Motor neuron (in vitro differentiated cells): ENCODE measurements around the gene S100A10. TPM values are rescaled to one million over a fixed set of nuclear protein-coding genes. Genes with fewer than 3 reads are reported as not detected.

ENCODE experiments used
- ATAC-seq, 8 experiments: fragments of 200-7000 bp; cut with Tn5 transposase; replicated peaks in 6 of 8; 2 replicates each; pipeline ENCODE4 v1.8.0; 2021; ENCODE audit warnings: mild to moderate bottlenecking in 8 of 8, moderate library complexity in 8 of 8
- H3K27ac ChIP-seq, 2 donors: fragments of 250-450 bp; sonication (Bioruptor Pico); 2 replicates each; pipeline ENCODE4 v1.9.0; 2021; ENCODE audit warnings: antibody characterized with exemption in 2 of 2, mild to moderate bottlenecking in 2 of 2, moderate library complexity in 1 of 2
- H3K4me1 ChIP-seq, 2 donors: fragments of 250-450 bp; sonication (Bioruptor Pico); replicated peaks in 1 of 2; 2 replicates each; pipeline ENCODE4 v1.6.1; 2021; ENCODE audit warnings: antibody characterized with exemption in 2 of 2, mild to moderate bottlenecking in 2 of 2, moderate library complexity in 1 of 2
- H3K4me3 ChIP-seq, 5 donors: fragments of 250-450 bp; sonication (Bioruptor Pico); 2 replicates each; pipeline ENCODE4 v1.9.0; 2021; ENCODE audit warnings: antibody characterized with exemption in 5 of 5, mild to moderate bottlenecking in 5 of 5, moderate library complexity in 4 of 5
- WGBS, 10 experiments: fragments of 450-650 bp; shearing (Covaris generic); methylation state at CpG; one replicate each; pipeline ENCODE4 v1.0.0; 2022; 5-methylcytosine and 5-hydroxymethylcytosine counted together
- in situ Hi-C, 9 experiments: fragments of 400-800 bp; cut with MboI; loops; one replicate each; pipeline ENCODE4 v1.15.0; 2021; ENCODE audit warnings: low sequenced_read_pairs in 9 of 9, low pct_unique_long_range_greater_than_20kb in 2 of 9; ENCODE audit not compliant: unreplicated experiment in 9 of 9
- total RNA-seq, 8 experiments: library from RNA; unstranded; fragments of 300-600 nt; gene quantifications; 2 replicates each; pipeline versions ENCODE4 v1.2.3 to v1.2.4, GENCODE V29; 2022

Gene S100A10
- total RNA-seq, 8 experiments from 2014 or later, result 0.46 to 399 (median 22.8) TPM

- no peak for ATAC-seq
- Histone ChIP-seq H3K4me3 (no peak overlapping the region), H3K27ac (no peak overlapping the region), H3K4me1 (peaks cover 0 to 8% of the 10 kb centered on the region in 2 donors)
- in situ Hi-C loops, result no loop called here
- 0 to 80% (median 50%) methylated on average over 2 to 3 of the region's 3 CpGs; no CpG with 5 or more reads in 1 of the 10 experiments for WGBS, 10 experiments
Observed at GRCh38 chr1:152026895-152027294, 33.2 kb upstream of the S100A10 start.

GRCh38 chr1:152024223-152024622 lies 30.6 kb upstream of the S100A10 start:
- in situ Hi-C loops, result no loop called here

GRCh38 chr1:152023221-152023620 lies 29.6 kb upstream of the S100A10 start:
- Histone ChIP-seq H3K4me3 (no peak overlapping the region), H3K27ac (no peak overlapping the region), H3K4me1 (peaks cover 0 to 4% of the 10 kb centered on the region in 2 donors)
- WGBS, 10 experiments, result 45 to 90% (median 76%) methylated on average over 2 to 4 of the region's 4 CpGs; no CpG with 5 or more reads in 2 of the 10 experiments
- ATAC-seq, result no peak
- in situ Hi-C loops, result no loop called here

More at GRCh38 chr1:152024223-152024622, 30.6 kb upstream of the S100A10 start:
- no peak for ATAC-seq
- peaks cover 0 to 5% of the 10 kb centered on the region in 2 donors for H3K4me1 ChIP-seq
- 39 to 100% (median 74%) methylated on average over 1 to 3 of the region's 4 CpGs; no CpG with 5 or more reads in 2 of the 10 experiments for WGBS, 10 experiments
- peak overlapping the region in 1 of 2 donors; percentile 31 for H3K27ac ChIP-seq
- H3K4me3 ChIP-seq, result no peak overlapping the region

- 0 to 85% (median 60%) methylated on average over 1 to 3 of the region's 3 CpGs; no CpG with 5 or more reads in 2 of the 10 experiments for WGBS, 10 experiments
- peak in 3 of 8 experiments; percentile 55 to 78 (median 78) for ATAC-seq
- in situ Hi-C loops, result no loop called here
Observed at GRCh38 chr1:152022474-152022873, 28.8 kb upstream of the S100A10 start.

GRCh38 chr1:152021569-152021968 lies 27.9 kb upstream of the S100A10 start:
- in situ Hi-C loops, result no loop called here
- 26 to 93% (median 53%) methylated on average over 1 to 7 of the region's 7 CpGs; no CpG with 5 or more reads in 1 of the 10 experiments for WGBS, 10 experiments

More at GRCh38 chr1:152022474-152022873, 28.8 kb upstream of the S100A10 start:
- no peak overlapping the region for H3K27ac ChIP-seq
- no peak overlapping the region for H3K4me3 ChIP-seq
- H3K4me1 ChIP-seq, result peaks cover 0 to 4% of the 10 kb centered on the region in 2 donors

GRCh38 chr1:152020849-152021248 lies 27.2 kb upstream of the S100A10 start:
- Histone ChIP-seq H3K4me3 (no peak overlapping the region), H3K27ac (no peak overlapping the region), H3K4me1 (peaks cover 0 to 4% of the 10 kb centered on the region in 2 donors)
- 14 to 100% (median 63%) methylated on average over 1 to 3 of the region's 3 CpGs for WGBS, 10 experiments
- in situ Hi-C loops, result no loop called here
- ATAC-seq, result no peak

More at GRCh38 chr1:152021569-152021968, 27.9 kb upstream of the S100A10 start:
- ATAC-seq, result no peak
- no peak overlapping the region for H3K27ac ChIP-seq
- H3K4me3 ChIP-seq, result no peak overlapping the region
- peaks cover 0 to 4% of the 10 kb centered on the region in 2 donors for H3K4me1 ChIP-seq

- 0 to 87% (median 51%) methylated on average over 2 to 4 of the region's 4 CpGs; no CpG with 5 or more reads in 2 of the 10 experiments for WGBS, 10 experiments
- H3K4me1 ChIP-seq, result no peaks in the 10 kb centered on the region
- H3K4me3 ChIP-seq, result no peak overlapping the region
- peak in 1 of 8 experiments; percentile 36 for ATAC-seq
- in situ Hi-C loops, result no loop called here
- H3K27ac ChIP-seq, result no peak overlapping the region
Observed at GRCh38 chr1:152018537-152018936, 24.9 kb upstream of the S100A10 start.

- WGBS, 10 experiments, result 62 to 100% (median 69%) methylated on average over 1 to 6 of the region's 6 CpGs; no CpG with 5 or more reads in 2 of the 10 experiments
- Histone ChIP-seq H3K27ac (no peak overlapping the region), H3K4me3 (no peak overlapping the region), H3K4me1 (no peaks in the 10 kb centered on the region)
- no peak for ATAC-seq
- in situ Hi-C loops, result no loop called here
Observed at GRCh38 chr1:152015766-152016165, 22.1 kb upstream of the S100A10 start.

- 50 to 67% (median 60%) methylated on average over 1 of the region's 1 CpG; no CpG with 5 or more reads in 6 of the 10 experiments for WGBS, 10 experiments
- ATAC-seq, result no peak
- Histone ChIP-seq H3K4me1 (no peaks in the 10 kb centered on the region), H3K4me3 (no peak overlapping the region), H3K27ac (no peak overlapping the region)
- in situ Hi-C loops, result no loop called here
Observed at GRCh38 chr1:152014943-152015342, 21.3 kb upstream of the S100A10 start.

GRCh38 chr1:152013664-152014237 lies 20.1 kb upstream of the S100A10 start:
- WGBS, 10 experiments, result 0 to 17% (median 5%) methylated on average over 1 to 3 of the region's 3 CpGs; no CpG with 5 or more reads in 3 of the 10 experiments
- in situ Hi-C loops, result no loop called here
- Histone ChIP-seq H3K27ac (no peak overlapping the region), H3K4me1 (no peaks in the 10 kb centered on the region), H3K4me3 (no peak overlapping the region)
- peak in 2 of 8 experiments; percentile 17 to 50 for ATAC-seq

- Histone ChIP-seq H3K27ac (no peak overlapping the region), H3K4me3 (no peak overlapping the region), H3K4me1 (no peaks in the 10 kb centered on the region)
- in situ Hi-C loops, result loop anchor here in 1 of 9 experiments (10.0 kb wide), 1 partner anchor 75 kb away; no protein-coding TSS in a partner anchor
- no peak for ATAC-seq
- 36 to 88% (median 60%) methylated on average over 1 of the region's 1 CpG; no CpG with 5 or more reads in 1 of the 10 experiments for WGBS, 10 experiments
Observed at GRCh38 chr1:152009691-152010090, 16.0 kb upstream of the S100A10 start.

GRCh38 chr1:152007047-152007446 lies 13.4 kb upstream of the S100A10 start:
- no peak for ATAC-seq
- Histone ChIP-seq H3K27ac (no peak overlapping the region), H3K4me1 (no peaks in the 10 kb centered on the region), H3K4me3 (no peak overlapping the region)
- in situ Hi-C loops, result loop anchor here in 1 of 9 experiments (10.0 kb wide), 1 partner anchor 72 kb away; no protein-coding TSS in a partner anchor
- WGBS, 10 experiments, result 2 to 86% (median 43%) methylated on average over 1 to 2 of the region's 2 CpGs

GRCh38 chr1:152005360-152005912 lies 11.8 kb upstream of the S100A10 start:
- H3K4me3 ChIP-seq, result no peak overlapping the region
- no peak for ATAC-seq
- H3K4me1 ChIP-seq, result no peaks in the 10 kb centered on the region
- in situ Hi-C loops, result loop anchor here in 1 of 9 experiments (10.0 kb wide), 1 partner anchor 71 kb away; no protein-coding TSS in a partner anchor
- no peak overlapping the region for H3K27ac ChIP-seq
- 0 to 92% (median 68%) methylated on average over 1 to 4 of the region's 4 CpGs for WGBS, 10 experiments
